ENCODE measurements around the gene MOXD1. TPM values are rescaled to one million over a fixed set of nuclear protein-coding genes. Genes with fewer than 3 reads are reported as not detected.

Gene MOXD1
- not detected in 2 replicates for total RNA-seq (2014; rRNA removed; shearing (Covaris generic))
- not detected in 2 replicates for polyA plus RNA-seq (2014; cell fraction: nucleus; rRNA removed)

DNA sequence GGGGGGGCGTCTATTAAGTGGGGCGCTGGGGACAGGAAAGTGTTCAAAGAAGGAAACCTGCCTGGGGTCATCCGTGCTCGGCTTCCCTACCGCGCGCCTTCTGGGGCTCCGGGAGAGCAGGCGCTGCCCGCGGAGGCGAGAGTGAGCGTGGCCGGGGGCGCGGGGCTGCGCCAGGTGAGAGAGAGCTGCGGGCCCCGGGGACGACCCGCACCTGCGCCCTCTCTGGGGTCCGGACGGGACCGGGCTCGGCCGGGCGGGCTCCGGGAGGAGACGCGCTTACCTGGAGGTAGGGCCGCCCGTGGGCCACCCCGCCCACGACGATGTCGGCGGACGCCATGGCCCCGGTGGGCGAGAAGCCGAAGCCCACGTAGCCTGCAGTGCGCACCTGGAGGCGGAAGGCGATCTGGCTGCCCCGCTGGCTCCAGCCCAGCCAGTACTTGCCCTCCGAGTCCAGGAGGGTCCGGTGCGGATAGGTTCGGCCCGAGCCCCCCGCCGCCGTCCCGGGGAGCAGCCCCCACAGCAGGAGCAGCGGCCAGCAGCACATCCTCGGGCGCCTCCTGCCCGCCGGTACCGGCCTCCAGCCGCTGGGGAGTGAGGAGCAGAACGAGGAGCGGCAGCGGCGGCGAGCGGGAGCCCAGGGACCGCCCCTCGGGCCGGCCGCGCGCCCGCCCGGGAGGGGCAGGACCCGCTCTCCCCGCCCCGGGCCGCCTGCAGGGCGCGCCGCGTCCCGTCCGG, at the start of gene MOXD1:
Gene MOXD1, minus strand, starts transcription at position 593 of the 735 bp plus-strand sequence. Its CDS starts 49 bp downstream, at position 544.
- DNase-seq (ENCODE audit: extremely low read depth, low read depth): peak; percentile 7

DNA sequence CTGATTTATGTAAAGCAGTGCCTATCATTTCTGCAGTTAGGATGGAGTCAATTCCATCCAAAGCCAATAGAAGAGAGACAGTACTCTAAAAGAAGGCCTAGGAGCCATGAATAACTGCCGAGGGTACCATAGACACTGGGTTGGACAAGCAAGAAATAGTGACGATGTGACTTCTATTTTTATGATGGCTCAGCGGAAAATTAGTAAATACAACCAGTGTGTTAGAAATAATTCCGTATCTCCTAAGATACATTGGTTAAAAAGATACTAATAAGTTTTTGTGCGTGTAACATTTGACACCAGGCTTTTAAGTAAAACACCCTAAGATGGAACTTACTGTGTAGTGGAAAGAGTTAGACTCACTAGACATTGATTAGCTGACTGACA, 45.6 kb upstream of the MOXD1 start:
- no peak for DNase-seq (ENCODE audit: extremely low read depth, low read depth)

DNA sequence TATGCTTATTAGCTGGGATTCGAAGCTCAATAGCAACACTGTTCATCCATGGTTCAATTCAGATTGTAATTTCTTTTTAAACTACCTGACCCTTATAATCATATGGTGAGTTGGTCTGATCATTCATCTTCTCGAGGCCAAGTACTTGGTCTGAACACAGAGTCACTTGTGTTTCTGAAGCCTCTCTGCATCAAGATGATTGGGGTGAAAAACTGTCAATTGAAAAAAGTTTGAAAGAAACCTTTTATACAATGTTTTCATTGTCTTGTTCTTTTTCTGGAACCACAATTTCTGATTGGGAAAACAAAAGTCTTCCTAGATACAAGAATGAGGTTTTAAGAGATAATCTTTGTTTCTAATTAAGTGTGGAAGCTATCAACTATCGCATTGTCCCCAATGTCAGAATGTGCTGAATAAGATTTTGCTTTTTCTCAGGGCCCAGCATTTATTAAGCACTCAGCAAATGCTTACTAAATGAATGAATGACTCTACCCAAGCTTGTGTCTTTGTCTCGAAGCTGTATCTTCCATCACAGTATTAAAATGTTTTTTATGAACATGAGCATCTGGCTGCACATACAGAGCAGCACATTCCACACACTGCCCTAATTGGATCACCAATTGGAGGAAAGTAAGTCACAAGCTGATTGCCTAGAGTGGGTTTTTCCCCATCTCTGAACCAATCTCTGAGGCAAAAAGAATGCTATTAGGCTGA, 45.0 kb upstream of the MOXD1 start:
- DNase-seq (ENCODE audit: extremely low read depth, low read depth): no peak

DNA sequence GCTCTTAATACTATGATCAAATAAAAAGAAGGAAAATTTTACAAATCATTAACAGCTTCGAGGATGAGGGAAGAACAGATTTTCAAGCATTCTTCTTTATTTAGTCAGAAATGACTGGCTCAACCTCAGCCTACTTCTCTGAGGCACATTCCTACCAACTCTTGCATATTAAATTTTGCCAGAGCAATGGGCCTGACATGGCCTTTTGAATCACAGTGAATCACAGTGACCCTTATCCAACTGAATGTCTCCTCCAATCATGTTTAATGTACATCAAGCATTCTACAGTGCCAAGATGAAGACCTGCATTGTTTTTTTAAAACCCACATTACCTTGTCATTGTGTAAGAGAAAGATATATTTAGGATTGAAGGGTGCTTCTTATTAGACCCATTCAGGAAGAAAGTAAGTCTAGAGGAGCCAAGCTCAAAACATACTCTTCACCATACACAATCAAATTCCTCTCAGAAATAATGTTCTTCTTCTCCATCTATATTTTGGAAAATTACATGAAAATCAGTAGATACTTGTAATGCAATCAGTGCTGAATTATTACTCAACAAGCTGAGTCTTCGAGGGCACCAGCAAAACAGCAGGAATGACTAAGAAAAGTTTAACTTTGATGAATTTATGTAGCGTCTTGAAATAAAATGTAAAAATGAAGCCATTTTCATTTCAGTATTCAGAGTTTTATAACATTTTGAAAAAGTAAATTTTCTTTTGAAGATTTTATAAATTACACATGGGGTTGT, 44.1 kb upstream of the MOXD1 start:
- no peak for DNase-seq (ENCODE audit: extremely low read depth, low read depth)

DNA sequence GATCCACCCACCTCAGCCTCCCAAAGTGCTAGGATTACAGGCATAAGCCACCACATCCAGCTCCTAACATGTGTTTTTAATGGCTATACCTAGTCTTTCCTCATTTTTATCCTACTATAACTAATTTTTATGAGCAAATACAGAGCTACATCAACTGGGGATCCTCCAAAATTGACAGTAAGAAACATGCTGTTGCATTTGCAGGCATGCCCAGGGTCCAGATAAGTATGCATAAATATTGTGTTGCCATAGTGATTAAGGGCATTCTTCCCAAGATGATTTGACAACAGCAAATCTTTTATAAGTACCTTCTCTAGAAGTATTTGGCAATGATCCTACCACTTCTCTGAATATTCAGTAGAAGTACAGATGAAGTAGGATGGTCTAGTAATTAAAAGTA, 41.9 kb upstream of the MOXD1 start:
- DNase-seq (ENCODE audit: extremely low read depth, low read depth): no peak

GRCh38 chr6:132430110-132430509, 28.8 kb upstream of the MOXD1 start:
- no peak for DNase-seq (ENCODE audit: extremely low read depth, low read depth)

DNA sequence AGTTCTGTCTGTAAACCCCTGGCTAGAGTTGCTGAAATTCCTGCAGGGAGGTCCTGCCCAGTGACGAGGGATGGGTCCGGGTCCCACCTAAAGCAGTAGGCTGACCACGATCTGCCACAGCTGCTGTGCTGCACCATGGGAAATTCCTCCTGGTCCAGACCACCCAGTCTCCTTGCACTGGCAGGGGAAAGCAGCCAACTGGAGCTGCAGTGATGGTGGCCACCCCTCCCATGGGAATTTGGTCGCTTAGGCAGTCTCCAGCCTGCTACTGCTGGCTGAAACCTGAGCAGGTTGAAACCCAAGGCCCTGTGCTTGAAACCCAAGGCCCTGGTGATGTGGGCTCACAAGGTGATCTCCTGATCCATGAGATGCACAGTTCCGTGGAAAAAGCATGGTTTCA, 23.9 kb upstream of the MOXD1 start:
- DNase-seq (ENCODE audit: extremely low read depth, low read depth): no peak

DNA sequence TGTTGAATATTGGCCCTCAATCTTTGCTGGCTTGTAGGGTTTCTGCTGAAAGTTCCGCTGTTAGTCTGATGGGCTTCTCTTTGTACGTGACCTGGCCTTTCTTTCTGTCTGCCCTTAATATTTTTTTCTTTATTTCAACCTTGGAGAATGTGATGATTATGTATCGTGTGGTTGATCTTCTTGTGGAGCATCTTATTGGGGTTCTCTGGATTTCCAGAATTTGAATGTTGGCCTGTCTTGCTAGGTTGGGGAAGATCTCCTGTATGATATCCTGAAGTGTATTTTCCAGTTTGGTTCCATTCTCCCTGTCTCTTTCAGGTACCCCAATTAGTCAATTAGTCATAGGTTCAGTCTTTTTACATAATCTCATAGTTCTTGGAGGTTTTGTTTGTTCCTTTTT, 22.6 kb upstream of the MOXD1 start:
- DNase-seq (ENCODE audit: extremely low read depth, low read depth): no peak

GRCh38 chr6:132418235-132418965, 17.1 kb upstream of the MOXD1 start:
- DNase-seq (ENCODE audit: extremely low read depth, low read depth): no peak

DNA sequence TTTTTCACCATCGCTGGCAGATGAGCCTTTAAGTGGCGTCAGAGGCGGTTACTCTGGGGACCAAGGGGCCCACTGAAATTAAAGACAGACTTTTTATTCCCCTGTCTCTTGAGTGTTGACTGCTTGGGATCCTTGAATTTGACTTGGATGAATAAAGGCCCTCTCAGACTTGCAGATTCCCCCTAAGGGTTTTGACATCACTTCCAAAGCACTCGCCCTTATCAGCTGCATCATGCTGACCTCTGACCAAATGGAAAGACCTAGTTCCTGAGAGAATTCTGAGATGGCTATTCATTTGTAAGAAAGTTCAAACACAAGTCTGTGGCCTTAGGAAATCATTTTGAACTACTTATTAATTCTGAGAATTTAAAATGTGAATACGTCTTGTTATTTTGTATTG, 13.5 kb upstream of the MOXD1 start:
- DNase-seq (ENCODE audit: extremely low read depth, low read depth): no peak

DNA sequence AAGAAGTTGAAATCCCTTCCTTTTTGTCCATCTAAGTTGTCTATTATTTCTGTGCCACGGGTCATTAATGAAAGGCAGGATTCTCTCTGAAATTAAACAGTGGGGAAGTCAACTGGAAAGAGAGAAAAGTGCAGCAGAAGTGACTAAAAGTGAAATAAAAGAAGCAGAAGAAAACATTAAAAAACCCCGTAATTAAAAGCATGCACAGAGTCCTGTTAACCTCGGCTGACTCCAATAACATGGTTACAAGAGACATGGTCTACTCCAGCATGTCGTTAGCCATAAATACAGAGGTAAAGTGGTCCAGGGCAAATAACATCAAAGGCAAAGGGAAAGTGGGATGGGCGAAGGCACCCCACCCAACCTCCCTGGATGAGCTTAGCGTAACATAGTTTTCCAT, 13.0 kb upstream of the MOXD1 start:
- no peak for DNase-seq (ENCODE audit: extremely low read depth, low read depth)

DNA sequence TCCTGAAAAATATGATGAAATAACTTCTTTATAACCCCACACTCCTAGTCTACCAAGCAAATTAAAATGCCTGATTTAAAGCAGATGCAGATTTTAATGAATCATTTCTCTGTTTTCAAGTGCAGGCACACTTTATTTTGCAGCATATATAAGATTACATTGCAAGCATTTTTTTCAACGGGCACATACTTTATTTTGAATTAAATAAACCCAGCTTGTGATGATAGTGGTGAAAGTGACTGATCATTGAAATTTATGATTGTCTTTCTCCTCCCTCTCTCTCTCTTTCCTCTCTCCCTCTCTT, 12.2 kb upstream of the MOXD1 start:
- DNase-seq (ENCODE audit: extremely low read depth, low read depth): no peak

- no peak for DNase-seq (ENCODE audit: extremely low read depth, low read depth)
These were observed 11.6 kb upstream of the MOXD1 start for GRCh38 chr6:132412656-132413498.

GRCh38 chr6:132411296-132411695, 10.0 kb upstream of the MOXD1 start:
- DNase-seq (ENCODE audit: extremely low read depth, low read depth): no peak

- DNase-seq (ENCODE audit: extremely low read depth, low read depth): no peak
These were observed 9.6 kb upstream of the MOXD1 start for GRCh38 chr6:132410830-132411229.

GRCh38 chr6:132405143-132405915, 4.1 kb upstream of the MOXD1 start:
- DNase-seq (ENCODE audit: extremely low read depth, low read depth): no peak

DNA sequence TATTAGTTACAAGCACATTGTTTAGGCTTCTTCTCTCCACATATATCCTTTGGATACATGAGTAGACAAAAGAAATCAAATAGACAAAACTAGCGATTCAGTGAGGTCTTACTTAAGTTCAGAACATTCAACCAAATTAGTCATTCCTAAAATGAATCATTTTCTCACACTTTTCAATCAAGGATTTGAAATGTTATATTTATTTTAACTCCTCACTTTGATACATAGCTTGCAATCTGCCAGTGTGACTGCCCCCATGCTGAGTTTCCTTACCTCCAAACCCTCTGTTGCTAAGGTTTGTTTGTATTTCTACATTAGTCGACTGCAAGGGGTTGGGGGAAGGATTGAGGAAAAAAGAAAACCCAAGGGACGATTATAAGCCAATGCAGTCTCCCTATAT, 3.5 kb upstream of the MOXD1 start:
- DNase-seq (ENCODE audit: extremely low read depth, low read depth): no peak

- DNase-seq (ENCODE audit: extremely low read depth, low read depth): no peak
These were observed 3.1 kb upstream of the MOXD1 start for GRCh38 chr6:132404330-132404729.

- no peak for DNase-seq (ENCODE audit: extremely low read depth, low read depth)
These were observed 477 bp upstream of the MOXD1 start for GRCh38 chr6:132401618-132402285.

All from NCI-H460 (cell line).